HG03442 (cell line): ENCODE data around the gene UFL1.
A peak's percentile ranks its signal among the peaks of the same experiment; 100 is the strongest.
"Not testable (repeated sequence)": the region's sequence is repeated elsewhere in the genome, so short reads cannot be mapped to it uniquely, and the experiment has no call there.

Source experiments
- ATAC-seq: cut with Tn5 transposase; IDR thresholded peaks from one replicate; pipeline ENCODE4 v1.9.1; 2021; ENCODE audit warnings: mild to moderate bottlenecking, moderate library complexity; ENCODE audit not compliant: unreplicated experiment

The UFL1 gene

GRCh38 chr6:96521644-96522464, at the start of gene UFL1:
Gene UFL1, plus strand, starts transcription at chr6:96521806. Its CDS starts 68 bp downstream, at chr6:96521874.
- peak; percentile 98 for ATAC-seq

DNA sequence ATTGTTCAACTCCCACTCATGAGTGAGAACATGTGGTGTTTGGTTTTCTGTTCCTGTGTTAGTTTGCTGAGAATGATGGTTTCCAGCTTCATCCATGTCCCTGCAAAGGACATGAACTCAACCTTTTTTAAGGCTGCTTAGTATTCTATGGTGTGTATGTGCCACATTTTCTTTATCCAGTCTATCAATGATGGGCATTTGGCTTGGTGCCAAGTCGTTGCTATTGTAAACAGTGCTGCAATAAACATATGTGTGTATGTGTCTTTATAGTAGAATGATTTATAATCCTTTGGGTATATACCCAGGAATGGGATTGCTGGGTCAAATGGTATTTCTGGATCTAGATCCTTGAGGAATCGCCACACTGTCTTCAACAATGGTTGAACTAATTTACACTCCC, 49.3 kb upstream of the UFL1 start:
- ATAC-seq: not testable (repeated sequence)

GRCh38 chr6:96478695-96479094, 42.9 kb upstream of the UFL1 start:
- no peak for ATAC-seq

DNA sequence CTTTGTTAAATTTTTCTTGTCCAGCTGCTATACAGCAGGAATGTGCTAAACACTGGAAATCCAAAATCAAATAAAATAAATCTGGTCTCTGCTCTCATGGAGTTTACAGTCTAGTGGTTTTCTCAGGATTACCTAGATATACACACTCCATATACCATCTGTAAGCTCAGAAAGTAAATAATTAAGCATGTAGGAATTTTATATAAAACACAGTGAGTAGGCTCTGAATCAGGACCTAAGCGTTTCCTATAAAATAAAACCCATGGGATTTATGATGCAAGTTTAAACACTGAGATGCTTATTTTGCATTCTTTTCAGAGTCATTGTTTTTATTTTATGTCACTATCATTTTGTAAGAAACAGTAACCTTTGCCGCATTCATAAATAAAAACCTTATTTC, 29.7 kb upstream of the UFL1 start:
- no peak for ATAC-seq

GRCh38 chr6:96499781-96500180, 21.8 kb upstream of the UFL1 start:
- no peak for ATAC-seq

DNA sequence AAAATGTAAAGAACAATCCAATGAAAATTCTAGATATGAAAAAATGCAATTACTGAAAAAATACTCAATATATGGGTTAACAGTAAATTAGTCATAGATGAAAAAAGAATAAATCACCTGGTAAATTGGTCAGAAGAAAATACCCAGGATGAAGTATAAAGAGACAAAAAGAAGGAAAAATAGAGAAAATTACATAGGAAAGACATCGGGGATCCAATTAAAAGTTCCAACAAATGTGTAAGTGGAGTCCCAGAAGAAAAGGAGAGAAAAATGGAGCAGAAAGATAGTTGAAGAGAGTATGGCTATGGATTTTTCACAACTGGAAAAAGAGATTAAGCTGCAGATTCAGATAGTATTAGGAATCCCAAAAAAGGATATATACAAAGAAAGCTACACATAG, 18.7 kb upstream of the UFL1 start:
- ATAC-seq: no peak

DNA sequence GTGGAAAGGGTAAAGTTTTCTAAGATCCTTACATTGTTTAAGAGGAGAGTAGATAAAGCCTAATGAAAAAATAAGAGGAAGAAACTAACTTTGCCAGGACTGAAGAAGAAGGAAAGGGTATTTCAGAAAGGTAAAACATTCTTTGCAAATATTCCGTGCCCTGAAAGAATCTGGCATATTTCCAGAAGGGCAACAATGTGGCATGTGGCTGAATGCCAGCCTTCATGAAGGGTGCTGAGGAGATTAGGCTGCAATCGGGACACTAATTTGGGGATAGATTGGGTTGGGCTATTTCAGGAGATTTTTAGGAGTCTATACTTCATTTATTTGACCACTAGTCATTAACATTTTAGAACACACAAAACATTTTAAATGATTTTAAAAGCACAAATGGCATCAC, 16.2 kb upstream of the UFL1 start:
- ATAC-seq: no peak

GRCh38 chr6:96509281-96509680, 12.3 kb upstream of the UFL1 start:
- no peak for ATAC-seq

GRCh38 chr6:96520171-96521115, 1.2 kb upstream of the UFL1 start:
- no peak for ATAC-seq

GRCh38 chr6:96521306-96521643, 331 bp upstream of the UFL1 start:
- no peak for ATAC-seq

- ATAC-seq: peak; percentile 20
Measured at GRCh38 chr6:96522465-96523009, 931 bp downstream of the UFL1 start.

GRCh38 chr6:96528193-96528592, 6.6 kb downstream of the UFL1 start:
- ATAC-seq: no peak

DNA sequence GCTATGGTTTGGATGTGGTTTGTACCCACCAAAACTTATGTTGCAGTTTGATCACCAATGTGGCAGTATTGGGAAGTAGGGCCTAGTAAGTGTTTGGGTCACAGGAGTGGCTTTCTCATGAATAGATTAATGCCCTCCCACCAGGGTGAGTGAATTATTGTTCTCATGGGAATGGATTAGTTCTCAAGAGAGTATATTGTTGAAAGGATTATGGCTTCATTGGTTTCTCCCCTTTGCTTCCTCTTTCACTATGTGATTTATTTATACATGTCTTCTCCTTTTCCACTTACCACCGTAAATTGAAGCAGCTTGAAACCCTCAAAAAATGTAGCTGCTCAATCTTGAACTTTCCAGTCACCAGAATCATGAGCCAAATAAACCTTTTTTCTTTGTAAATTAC, 10.8 kb downstream of the UFL1 start:
- no peak for ATAC-seq

DNA sequence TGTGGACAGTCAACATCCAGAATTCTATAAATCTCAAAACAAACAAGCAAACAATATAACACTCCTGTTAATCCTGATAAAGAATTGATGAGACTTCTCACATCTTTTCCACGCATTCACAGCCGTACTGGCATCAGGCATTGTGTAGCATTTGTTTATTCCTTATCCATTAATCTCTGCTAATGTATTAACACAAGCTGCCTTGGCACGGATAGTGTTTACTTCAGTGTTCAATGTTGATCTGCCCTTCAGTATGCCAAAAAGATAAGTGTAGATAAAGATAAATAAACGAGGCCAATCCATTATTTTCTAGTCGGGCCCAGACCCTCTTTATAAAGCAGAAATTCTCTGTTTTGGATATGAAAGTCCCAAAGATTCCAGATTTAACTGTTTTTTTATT, 16.1 kb downstream of the UFL1 start:
- no peak for ATAC-seq

- ATAC-seq: no peak
Measured at GRCh38 chr6:96542702-96543101, 21.1 kb downstream of the UFL1 start.

- no peak for ATAC-seq
Measured at GRCh38 chr6:96545882-96546281, 24.3 kb downstream of the UFL1 start.

DNA sequence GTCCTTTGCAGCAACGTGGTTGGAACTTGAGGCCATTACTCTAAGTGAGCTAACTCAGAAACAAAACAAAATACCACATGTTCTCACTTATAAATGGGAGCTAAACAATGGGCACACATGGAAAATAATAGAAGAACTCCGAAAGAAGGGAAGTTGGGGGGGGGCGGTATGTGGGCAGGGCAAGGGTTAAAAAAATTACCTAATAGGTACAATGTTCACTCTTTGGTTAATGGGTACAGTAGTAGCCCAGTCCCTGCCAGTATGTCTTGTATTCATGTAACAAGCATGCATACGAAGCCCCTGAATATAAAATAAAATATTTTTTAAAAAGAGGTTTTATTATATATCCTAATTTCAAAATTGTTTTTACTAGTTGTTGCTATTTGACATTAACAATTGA, 26.0 kb downstream of the UFL1 start:
- no peak for ATAC-seq

DNA sequence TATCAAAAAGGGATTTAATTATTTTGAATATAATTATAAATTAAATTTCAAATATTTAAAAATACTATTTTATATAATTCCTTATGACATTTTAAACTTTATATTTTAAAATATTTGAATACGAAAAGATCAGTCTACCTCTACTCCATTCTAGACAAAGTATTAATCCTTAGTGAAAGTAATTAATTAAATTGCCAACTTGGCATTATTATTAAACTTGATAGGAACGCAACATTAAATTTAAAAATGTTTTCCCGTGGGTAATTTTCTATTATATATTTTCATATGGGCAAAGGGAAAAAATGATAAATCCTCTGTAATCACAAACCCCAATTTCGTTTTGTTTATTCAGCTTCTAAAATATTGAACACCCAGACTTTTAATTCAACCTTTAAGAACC, 33.0 kb downstream of the UFL1 start:
- ATAC-seq: no peak

- not testable (repeated sequence) for ATAC-seq
Measured at GRCh38 chr6:96559740-96560139, 38.1 kb downstream of the UFL1 start.

- ATAC-seq: no peak
Measured at GRCh38 chr6:96562886-96563285, 41.3 kb downstream of the UFL1 start, which contains the start of gene FHL5. Gene FHL5, plus strand, starts transcription at chr6:96563128. Its CDS starts 40,486 bp downstream, at chr6:96603614.

- ATAC-seq: no peak
Measured at GRCh38 chr6:96563853-96564252, 42.2 kb downstream of the UFL1 start.

DNA sequence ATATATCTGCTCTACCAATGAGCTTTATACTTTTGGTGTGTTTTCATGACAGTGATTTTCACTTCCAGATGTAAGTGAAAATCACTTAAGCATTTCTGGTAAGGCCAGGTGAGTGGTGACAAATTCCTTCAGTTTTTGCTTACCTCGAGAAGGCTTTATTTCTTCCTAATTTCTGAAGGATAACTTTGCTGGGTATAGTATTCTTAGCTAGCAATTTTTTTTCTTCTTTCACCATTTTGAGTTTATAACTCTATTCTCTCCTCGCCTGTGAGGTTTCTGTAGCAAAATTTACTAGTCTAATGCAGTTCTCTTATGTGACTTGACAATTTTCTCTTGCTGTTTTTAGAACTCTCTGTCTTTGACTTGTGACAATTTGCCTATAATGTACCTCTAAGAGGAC, 48.4 kb downstream of the UFL1 start:
- ATAC-seq: no peak
